ENCODE results near the gene TTC33.
"Not testable (repeated sequence)": the region's sequence is repeated elsewhere in the genome, so short reads cannot be mapped to it uniquely, and the experiment has no call there.

The TTC33 gene

GRCh38 chr5:40679148-40679912 lies 76.4 kb downstream of the TTC33 start:
- peak; percentile 91 for DNase-seq

GRCh38 chr5:40678460-40679147 lies 77.2 kb downstream of the TTC33 start:
- no peak for DNase-seq

- DNase-seq, result no peak
These were observed 77.7 kb downstream of the TTC33 start for GRCh38 chr5:40678026-40678425.

- DNase-seq, result no peak
These were observed 78.3 kb downstream of the TTC33 start for GRCh38 chr5:40677456-40677855.

- DNase-seq, result no peak
These were observed 79.0 kb downstream of the TTC33 start for GRCh38 chr5:40676613-40677343.

- DNase-seq, result no peak
These were observed 80.2 kb downstream of the TTC33 start for GRCh38 chr5:40675396-40676133.

GRCh38 chr5:40674661-40675235 lies 81.0 kb downstream of the TTC33 start:
- no peak for DNase-seq

GRCh38 chr5:40672425-40672824 lies 83.3 kb downstream of the TTC33 start:
- DNase-seq, result no peak

GRCh38 chr5:40669606-40670390 lies 86.0 kb downstream of the TTC33 start:
- DNase-seq, result no peak

GRCh38 chr5:40667161-40667663 lies 88.5 kb downstream of the TTC33 start:
- DNase-seq, result no peak

- DNase-seq, result no peak
These were observed 89.1 kb downstream of the TTC33 start for GRCh38 chr5:40666657-40667056.

- DNase-seq, result no peak
These were observed 90.0 kb downstream of the TTC33 start for GRCh38 chr5:40665635-40666298.

GRCh38 chr5:40660751-40661150 lies 95.0 kb downstream of the TTC33 start:
- DNase-seq, result no peak

GRCh38 chr5:40656766-40657165 lies 99.0 kb downstream of the TTC33 start:
- DNase-seq, result no peak

GRCh38 chr5:40656091-40656490 lies 99.7 kb downstream of the TTC33 start:
- DNase-seq, result not testable (repeated sequence)

- DNase-seq, result no peak
These were observed 100.6 kb downstream of the TTC33 start for GRCh38 chr5:40655138-40655537.

GRCh38 chr5:40654377-40654991 lies 101.3 kb downstream of the TTC33 start:
- DNase-seq, result no peak

- DNase-seq, result no peak
These were observed 102.3 kb downstream of the TTC33 start for GRCh38 chr5:40653221-40654022.

GRCh38 chr5:40652441-40653220 lies 103.1 kb downstream of the TTC33 start:
- DNase-seq, result no peak

Data from NCI-H2171 (cell line).